Colonic mucosa (tissue), 4 donors: ENCODE measurements around the gene SH3YL1. TPM values are rescaled to one million over a fixed set of nuclear protein-coding genes. Genes with fewer than 3 reads are reported as not detected.

Experiments
- DNase-seq: peaks from one replicate; pipeline ENCODE4 v3.0.0-alpha.2; 2020
- H3K27ac ChIP-seq: fragments of 200-600 bp; one replicate; pipeline ENCODE4 v1.8.0; 2021
- H3K27me3 ChIP-seq: fragments of 200-600 bp; one replicate; pipeline ENCODE4 v1.8.0; 2021
- H3K36me3 ChIP-seq: fragments of 200-600 bp; one replicate; pipeline ENCODE4 v1.8.0; 2021
- H3K4me1 ChIP-seq: fragments of 200-600 bp; one replicate; pipeline ENCODE4 v1.8.0; 2021; ENCODE audit warnings: mild to moderate bottlenecking
- H3K4me3 ChIP-seq: fragments of 200-600 bp; one replicate; pipeline ENCODE4 v1.8.0; 2021
- H3K9ac ChIP-seq, 2 donors: one replicate each; pipeline ENCODE4 v1.7.0; 2013; ENCODE audit warnings: control low read depth in 2 of 2, low read depth in 2 of 2, low read length in 2 of 2
- H3K9me3 ChIP-seq: fragments of 200-600 bp; one replicate; pipeline ENCODE4 v1.8.0; 2021
- intact Hi-C: fragments of 100-400 bp; cut with DNase I; formaldehyde crosslinking; loops from one replicate; pipeline ENCODE4 v1.14.1; 2022
- total RNA-seq, 2 donors: library from RNA; stranded (reverse); fragmentation: NEBNext Ultra II Directional in 1 of 2; extraction: Animal tissue kit (Norgen Biotek cat#: 25700) in 1 of 2; gene quantifications; one replicate each; pipeline ENCODE4 v1.2.1, GENCODE V29; 2021
- TF ChIP-seq, protein P1 (sequence below): fragments of 200-600 bp; IDR thresholded peaks from one replicate; pipeline ENCODE4 v1.8.0; 2022; ENCODE audit warnings: antibody characterized with exemption, mild to moderate bottlenecking
- donor health status: healthy.
- donor health status: DM: no; HTN: no; CAD: no.
- donor health status: DM: no; HTN: no; CAD: no.

The SH3YL1 gene
- total RNA-seq, 2 donors from 2014 or later, result 116 to 139 TPM

DNA sequence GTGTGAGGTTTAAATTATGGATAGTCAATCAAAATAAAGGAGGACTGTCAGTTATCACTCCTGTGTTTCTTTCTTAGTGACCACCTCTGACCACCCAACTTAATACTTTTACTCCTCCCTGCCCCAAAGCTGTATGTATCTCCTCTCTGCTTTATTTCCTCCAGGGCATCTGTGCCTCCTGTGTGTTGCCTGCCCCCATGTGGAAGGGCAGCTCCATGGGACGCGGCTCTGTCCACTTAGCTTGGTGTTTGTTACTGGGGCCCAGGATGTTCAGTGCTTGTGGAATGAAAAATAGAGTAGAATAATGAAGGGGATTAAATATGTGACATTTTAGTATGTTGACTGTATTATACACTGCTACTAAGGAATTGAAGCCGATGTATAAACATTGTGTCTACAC, 10.7 kb upstream of the SH3YL1 start:
- DNase-seq, result no peak
- Histone ChIP-seq H3K9me3 (no peaks in the 10 kb centered on the region), H3K36me3 (peaks cover 5% of the 10 kb centered on the region), H3K27ac (no peak overlapping the region), H3K4me1 (no peaks in the 10 kb centered on the region), H3K4me3 (no peak overlapping the region), H3K9ac (no peak overlapping the region), H3K27me3 (no peaks in the 10 kb centered on the region)
- intact Hi-C loops, result no loop called here
- TF ChIP-seq, protein P1, sequence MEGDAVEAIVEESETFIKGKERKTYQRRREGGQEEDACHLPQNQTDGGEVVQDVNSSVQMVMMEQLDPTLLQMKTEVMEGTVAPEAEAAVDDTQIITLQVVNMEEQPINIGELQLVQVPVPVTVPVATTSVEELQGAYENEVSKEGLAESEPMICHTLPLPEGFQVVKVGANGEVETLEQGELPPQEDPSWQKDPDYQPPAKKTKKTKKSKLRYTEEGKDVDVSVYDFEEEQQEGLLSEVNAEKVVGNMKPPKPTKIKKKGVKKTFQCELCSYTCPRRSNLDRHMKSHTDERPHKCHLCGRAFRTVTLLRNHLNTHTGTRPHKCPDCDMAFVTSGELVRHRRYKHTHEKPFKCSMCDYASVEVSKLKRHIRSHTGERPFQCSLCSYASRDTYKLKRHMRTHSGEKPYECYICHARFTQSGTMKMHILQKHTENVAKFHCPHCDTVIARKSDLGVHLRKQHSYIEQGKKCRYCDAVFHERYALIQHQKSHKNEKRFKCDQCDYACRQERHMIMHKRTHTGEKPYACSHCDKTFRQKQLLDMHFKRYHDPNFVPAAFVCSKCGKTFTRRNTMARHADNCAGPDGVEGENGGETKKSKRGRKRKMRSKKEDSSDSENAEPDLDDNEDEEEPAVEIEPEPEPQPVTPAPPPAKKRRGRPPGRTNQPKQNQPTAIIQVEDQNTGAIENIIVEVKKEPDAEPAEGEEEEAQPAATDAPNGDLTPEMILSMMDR, result no peak

DNA sequence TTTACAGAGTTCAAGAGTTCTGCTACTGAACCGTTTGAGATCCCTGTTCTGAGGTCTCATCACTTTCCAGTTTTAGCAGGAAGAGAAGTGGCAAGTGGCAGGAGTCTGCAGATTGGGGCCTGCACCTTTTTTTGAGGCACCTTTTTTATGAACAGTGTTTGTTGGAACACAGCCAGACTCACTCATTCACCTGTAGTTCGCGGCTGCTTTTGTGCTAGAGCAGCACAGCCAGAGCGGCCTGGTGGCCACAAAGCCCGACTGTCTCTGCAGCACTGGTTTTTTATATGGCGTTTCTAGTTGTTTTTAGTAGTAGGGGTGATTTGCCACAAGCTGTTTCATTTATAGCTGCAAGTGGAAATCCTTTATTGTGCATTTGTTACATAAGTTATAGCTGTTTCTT, 9.5 kb upstream of the SH3YL1 start:
- intact Hi-C loops, result no loop called here
- Histone ChIP-seq H3K9me3 (no peaks in the 10 kb centered on the region), H3K27ac (no peak overlapping the region), H3K36me3 (peaks cover 4% of the 10 kb centered on the region), H3K4me3 (no peak overlapping the region), H3K4me1 (no peaks in the 10 kb centered on the region), H3K9ac (no peak overlapping the region), H3K27me3 (no peaks in the 10 kb centered on the region)
- TF ChIP-seq, protein P1, result no peak
- DNase-seq, result no peak

DNA sequence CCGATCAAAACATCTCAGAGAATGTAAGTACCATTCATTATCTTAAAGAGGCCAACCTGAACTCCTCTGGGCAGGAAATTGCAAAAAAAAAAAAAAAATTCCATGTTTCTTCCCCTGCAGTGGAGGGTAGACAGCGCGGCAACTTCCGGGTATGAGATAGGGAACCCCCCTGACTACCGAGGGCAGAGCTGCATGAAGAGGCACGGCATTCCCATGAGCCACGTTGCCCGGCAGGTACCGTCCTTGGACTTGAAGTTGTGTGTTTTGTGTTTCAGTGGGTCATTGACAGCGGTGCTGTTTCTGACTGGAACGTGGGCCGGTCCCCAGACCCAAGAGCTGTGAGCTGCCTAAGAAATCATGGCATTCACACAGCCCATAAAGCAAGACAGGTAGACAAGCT, 8.1 kb upstream of the SH3YL1 start:
- H3K27me3 ChIP-seq, result no peaks in the 10 kb centered on the region
- no peak overlapping the region for H3K27ac ChIP-seq
- TF ChIP-seq, protein P1, result no peak
- no peak overlapping the region for H3K9ac ChIP-seq
- no peaks in the 10 kb centered on the region for H3K4me1 ChIP-seq
- no peaks in the 10 kb centered on the region for H3K36me3 ChIP-seq
- H3K4me3 ChIP-seq, result no peak overlapping the region
- intact Hi-C loops, result no loop called here
- no peak for DNase-seq
- H3K9me3 ChIP-seq, result no peaks in the 10 kb centered on the region

DNA sequence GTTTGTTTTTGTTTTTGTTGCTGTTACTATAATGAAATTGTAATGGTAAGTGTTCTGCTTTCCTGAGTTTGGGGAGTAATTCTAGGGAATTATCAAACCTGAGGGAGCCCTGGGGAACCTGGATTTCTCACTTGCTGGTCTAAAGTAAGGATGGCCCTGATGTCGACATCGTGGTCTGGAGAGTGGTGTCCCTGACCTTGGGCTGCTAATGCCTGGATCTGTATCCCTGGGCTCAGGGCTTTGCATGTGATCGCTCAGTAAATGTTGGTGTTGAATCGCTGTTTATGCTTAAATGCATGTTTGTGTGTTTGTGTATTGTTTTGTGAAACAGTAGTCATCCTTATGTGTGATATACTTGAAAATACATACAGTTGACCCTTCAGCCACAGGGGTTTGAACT, 7.0 kb upstream of the SH3YL1 start:
- no peak overlapping the region for H3K27ac ChIP-seq
- H3K9me3 ChIP-seq, result no peaks in the 10 kb centered on the region
- no peaks in the 10 kb centered on the region for H3K27me3 ChIP-seq
- no peaks in the 10 kb centered on the region for H3K36me3 ChIP-seq
- H3K4me3 ChIP-seq, result no peak overlapping the region
- H3K4me1 ChIP-seq, result no peaks in the 10 kb centered on the region
- TF ChIP-seq, protein P1, result no peak
- no peak overlapping the region for H3K9ac ChIP-seq
- intact Hi-C loops, result no loop called here
- no peak for DNase-seq

DNA sequence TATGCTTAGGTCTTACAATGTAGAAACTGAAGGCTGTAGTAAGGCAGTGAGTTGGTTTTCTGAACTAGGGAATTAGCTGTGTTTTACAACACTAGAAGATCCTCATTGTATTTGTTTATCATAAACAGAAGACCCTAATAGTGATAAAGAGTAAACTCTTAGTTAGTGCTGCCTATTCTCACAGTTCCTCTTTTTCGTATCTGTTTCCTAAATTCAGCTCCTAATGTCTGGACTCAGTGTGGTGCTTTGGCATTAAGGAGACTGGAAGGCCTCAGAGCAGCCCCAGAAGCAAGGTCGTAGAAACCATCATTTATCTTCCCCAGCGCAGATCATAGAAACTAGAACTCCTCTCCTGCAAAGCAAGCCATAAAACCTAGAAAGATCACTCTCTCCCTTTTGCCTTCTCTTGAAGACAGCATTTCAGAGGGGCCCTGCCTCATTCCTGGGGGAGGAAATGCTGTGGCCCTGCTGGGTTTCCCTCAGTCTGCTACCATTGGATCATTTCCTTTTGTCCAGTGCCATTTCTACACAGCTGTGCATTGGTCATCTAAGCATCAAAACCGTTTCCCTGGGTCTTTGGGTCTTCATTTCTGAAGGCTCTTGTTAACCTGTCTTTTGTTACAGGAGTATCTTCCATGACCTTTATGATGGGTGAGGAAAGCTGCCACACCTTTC, 5.7 kb upstream of the SH3YL1 start:
- no peaks in the 10 kb centered on the region for H3K9me3 ChIP-seq
- H3K9ac ChIP-seq, result no peak overlapping the region
- no peaks in the 10 kb centered on the region for H3K27me3 ChIP-seq
- TF ChIP-seq, protein P1, result no peak
- H3K4me1 ChIP-seq, result no peaks in the 10 kb centered on the region
- no peak for DNase-seq
- H3K36me3 ChIP-seq, result no peaks in the 10 kb centered on the region
- no peak overlapping the region for H3K27ac ChIP-seq
- H3K4me3 ChIP-seq, result no peak overlapping the region
- intact Hi-C loops, result no loop called here
